Transverse colon (tissue), 4 donors: Measurements from ENCODE around the gene IGF2BP2. TPM values are rescaled to one million over a fixed set of nuclear protein-coding genes. Genes with fewer than 3 reads are reported as not detected.

Experiments used
- DNase-seq: peaks from one replicate; pipeline ENCODE4 v3.0.0-alpha.2; 2019
- H3K27ac ChIP-seq, 4 donors: fragments of 200-600 bp; sonication (generic); 2 replicates each; pipeline ENCODE4 v1.5.1; 2016 to 2018; ENCODE audit warnings: inconsistent platforms in 4 of 4
- H3K27me3 ChIP-seq: fragments of 200-600 bp; sonication (generic); 2 replicates; pipeline ENCODE4 v1.5.1; 2017; ENCODE audit warnings: inconsistent platforms
- H3K36me3 ChIP-seq, 4 donors: fragments of 200-600 bp; sonication (generic); 2 replicates each; pipeline ENCODE4 v1.5.1; 2017 to 2019; ENCODE audit warnings: inconsistent platforms in 4 of 4
- H3K4me1 ChIP-seq, 4 donors: fragments of 200-600 bp; sonication (generic); 2 replicates each; pipeline ENCODE4 v1.5.1; 2017 to 2020; ENCODE audit warnings: inconsistent platforms in 4 of 4
- H3K4me3 ChIP-seq, 4 donors: fragments of 200-600 bp; sonication (generic); 1 replicate in 1 of 4; 2 replicates in 3 of 4; pipeline versions ENCODE4 v1.5.1 to v1.6.1; 2017 to 2019; ENCODE audit warnings: inconsistent platforms in 4 of 4
- H3K9me3 ChIP-seq, 2 donors: fragments of 200-600 bp; sonication (generic); 2 replicates each; pipeline ENCODE4 v1.5.1; 2017 to 2019; ENCODE audit warnings: inconsistent platforms in 2 of 2
- EP300 ChIP-seq: sonication (generic); formaldehyde crosslinking; IDR thresholded peaks from one replicate; pipeline ENCODE4 v1.6.1; 2017; ENCODE audit warnings: antibody characterized with exemption, low read depth
- POLR2A ChIP-seq: fragments of 450-650 bp; IDR thresholded peaks from one replicate; pipeline ENCODE4 v1.6.1; 2016; ENCODE audit warnings: antibody characterized with exemption, mild to moderate bottlenecking, moderate library complexity
- POLR2AphosphoS5 ChIP-seq, 3 donors: sonication (generic); formaldehyde crosslinking; IDR thresholded peaks; one replicate each; pipeline ENCODE4 v1.6.1; 2016; ENCODE audit warnings: antibody characterized with exemption in 3 of 3
- WGBS, 2 donors: methylation state at CpG; one replicate each; pipeline ENCODE4 v1.1.5; 2018; ENCODE audit warnings: low coverage in 1 of 2; 5-methylcytosine and 5-hydroxymethylcytosine counted together
- in situ Hi-C, 4 donors: fragments of 200-750 bp; cut with MboI; loops; one replicate each; pipeline versions ENCODE4 v1.15.0 to v1.15.1; 2017; ENCODE audit warnings: low sequenced_read_pairs in 3 of 4, low pct_ligation_motif_present in 1 of 4, low pct_unique_long_range_greater_than_20kb in 1 of 4
- intact Hi-C: fragments of 100-400 bp; cut with DNase I; formaldehyde crosslinking; loops from one replicate; pipeline ENCODE4 v1.15.1; 2023; ENCODE audit warnings: low total_unique reads
- total RNA-seq, 4 donors: library from RNA; depleted of rRNA; stranded (reverse); fragments of >200 nt; gene quantifications; one replicate each; pipeline ENCODE4 v1.1.0, GENCODE V29; 2016
- TF ChIP-seq, protein P1 (sequence below), 5 experiments: fragments of 200-600 bp in 3 of 5; fragments of 450-650 bp in 2 of 5; sonication (generic) in 3 of 5; IDR thresholded peaks; 1 replicate in 2 of 5; 2 replicates in 3 of 5; pipeline ENCODE4 v1.5.1; 2016 to 2017; ENCODE audit warnings: antibody characterized with exemption in 5 of 5, inconsistent platforms in 3 of 5, mild to moderate bottlenecking in 2 of 5, moderate library complexity in 1 of 5

IGF2BP2 gene
- total RNA-seq, 4 donors from 2014 or later: 51.3 to 179 (median 82.9) TPM

DNA sequence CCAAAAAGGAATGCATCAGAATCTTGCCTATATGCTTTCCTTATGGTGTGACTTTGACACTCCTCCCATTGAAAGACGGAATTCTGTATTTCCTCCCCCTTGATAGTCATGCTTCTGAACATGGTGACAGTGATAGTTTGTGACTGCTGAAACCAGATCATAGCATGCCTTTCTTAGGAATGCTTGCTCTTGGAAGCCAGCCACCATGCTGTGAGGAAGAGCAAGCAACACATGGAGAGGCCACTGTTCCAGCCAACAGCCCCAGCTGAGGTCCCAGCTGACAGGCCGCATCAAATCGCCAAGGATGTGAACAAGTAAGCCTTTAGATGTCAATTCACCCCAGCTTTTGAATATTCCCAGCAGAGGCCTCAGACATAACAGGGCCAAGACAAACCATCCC lies 100.1 kb downstream of the IGF2BP2 start:
- no peak for DNase-seq
- intact Hi-C loops: no loop called here
- no peak for TF ChIP-seq POLR2AphosphoS5 (IDR thresholded peaks at IDR 0.05)
- TF ChIP-seq, protein P1, sequence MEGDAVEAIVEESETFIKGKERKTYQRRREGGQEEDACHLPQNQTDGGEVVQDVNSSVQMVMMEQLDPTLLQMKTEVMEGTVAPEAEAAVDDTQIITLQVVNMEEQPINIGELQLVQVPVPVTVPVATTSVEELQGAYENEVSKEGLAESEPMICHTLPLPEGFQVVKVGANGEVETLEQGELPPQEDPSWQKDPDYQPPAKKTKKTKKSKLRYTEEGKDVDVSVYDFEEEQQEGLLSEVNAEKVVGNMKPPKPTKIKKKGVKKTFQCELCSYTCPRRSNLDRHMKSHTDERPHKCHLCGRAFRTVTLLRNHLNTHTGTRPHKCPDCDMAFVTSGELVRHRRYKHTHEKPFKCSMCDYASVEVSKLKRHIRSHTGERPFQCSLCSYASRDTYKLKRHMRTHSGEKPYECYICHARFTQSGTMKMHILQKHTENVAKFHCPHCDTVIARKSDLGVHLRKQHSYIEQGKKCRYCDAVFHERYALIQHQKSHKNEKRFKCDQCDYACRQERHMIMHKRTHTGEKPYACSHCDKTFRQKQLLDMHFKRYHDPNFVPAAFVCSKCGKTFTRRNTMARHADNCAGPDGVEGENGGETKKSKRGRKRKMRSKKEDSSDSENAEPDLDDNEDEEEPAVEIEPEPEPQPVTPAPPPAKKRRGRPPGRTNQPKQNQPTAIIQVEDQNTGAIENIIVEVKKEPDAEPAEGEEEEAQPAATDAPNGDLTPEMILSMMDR (IDR thresholded peaks at IDR 0.05): no peak
- TF ChIP-seq EP300: no peak
- no peak for TF ChIP-seq POLR2A
- H3K27me3 ChIP-seq: no peaks in the 10 kb centered on the region
- H3K27ac ChIP-seq: no peak overlapping the region
- in situ Hi-C loops: no loop called here
- H3K4me1 ChIP-seq: no peaks in the 10 kb centered on the region
- no peaks in the 10 kb centered on the region for H3K9me3 ChIP-seq
- H3K36me3 ChIP-seq: no peaks in the 10 kb centered on the region
- no peak overlapping the region for H3K4me3 ChIP-seq
- WGBS, 2 donors: 85 to 100% methylated on average over 1 to 3 of the region's 3 CpGs

DNA sequence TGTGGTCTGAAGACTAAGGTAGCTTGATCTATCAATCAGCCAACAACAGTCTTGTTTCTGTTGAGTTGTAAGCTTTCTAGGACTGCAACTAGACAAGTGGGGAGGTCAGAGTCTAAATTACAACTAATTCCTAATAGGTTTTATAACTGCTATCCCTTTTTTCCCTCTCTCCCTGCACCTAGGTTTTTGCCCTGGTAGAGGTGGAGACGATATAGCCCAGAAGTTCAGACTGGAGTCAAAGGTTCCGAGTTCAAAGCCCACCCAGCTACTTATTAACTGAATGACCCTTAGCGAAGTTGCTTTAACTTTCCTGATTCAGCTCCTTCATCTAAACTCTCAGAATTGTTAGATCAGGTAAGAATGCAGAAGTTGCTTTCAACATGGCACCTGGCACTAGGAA lies 100.6 kb downstream of the IGF2BP2 start:
- no peak for TF ChIP-seq EP300
- TF ChIP-seq POLR2AphosphoS5 (IDR thresholded peaks at IDR 0.05): no peak
- no peak for TF ChIP-seq POLR2A
- TF ChIP-seq, protein P1 (IDR thresholded peaks at IDR 0.05): no peak
- Histone ChIP-seq H3K27me3 (no peaks in the 10 kb centered on the region), H3K9me3 (no peaks in the 10 kb centered on the region), H3K4me1 (no peaks in the 10 kb centered on the region), H3K27ac (no peak overlapping the region), H3K4me3 (no peak overlapping the region), H3K36me3 (no peaks in the 10 kb centered on the region)
- 96 to 98% methylated on average over 3 of the region's 3 CpGs for WGBS, 2 donors
- intact Hi-C loops (no loop called here), in situ Hi-C loops (no loop called here)
- no peak for DNase-seq

DNA sequence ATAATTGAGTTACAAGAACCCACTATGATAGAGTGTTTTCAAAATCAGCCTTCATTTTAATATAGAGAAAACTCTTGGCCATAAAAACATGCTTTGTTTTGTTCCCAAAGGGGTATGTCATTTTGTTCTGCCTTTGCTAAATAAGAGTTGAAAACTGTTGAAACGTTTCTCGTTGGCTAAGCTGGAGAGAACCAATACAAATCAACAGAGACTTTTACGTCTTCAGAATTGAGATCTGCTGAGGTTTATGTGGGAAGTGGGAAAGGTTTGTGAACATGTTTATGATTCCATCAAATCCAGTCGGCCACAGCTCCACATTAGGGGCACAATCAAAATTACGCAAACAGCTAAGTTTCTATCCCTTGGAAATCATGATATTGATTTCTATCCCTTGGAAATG lies 102.0 kb downstream of the IGF2BP2 start:
- Histone ChIP-seq H3K4me1 (no peaks in the 10 kb centered on the region), H3K27me3 (no peaks in the 10 kb centered on the region), H3K9me3 (no peaks in the 10 kb centered on the region), H3K27ac (no peak overlapping the region), H3K36me3 (no peaks in the 10 kb centered on the region), H3K4me3 (no peak overlapping the region)
- DNase-seq: no peak
- in situ Hi-C loops (no loop called here), intact Hi-C loops (no loop called here)
- TF ChIP-seq, protein P1 (IDR thresholded peaks at IDR 0.05): no peak
- TF ChIP-seq POLR2AphosphoS5 (IDR thresholded peaks at IDR 0.05) (no peak), EP300 (no peak), POLR2A (no peak)
- WGBS, 2 donors: 77 to 84% methylated on average over 5 of the region's 5 CpGs

DNA sequence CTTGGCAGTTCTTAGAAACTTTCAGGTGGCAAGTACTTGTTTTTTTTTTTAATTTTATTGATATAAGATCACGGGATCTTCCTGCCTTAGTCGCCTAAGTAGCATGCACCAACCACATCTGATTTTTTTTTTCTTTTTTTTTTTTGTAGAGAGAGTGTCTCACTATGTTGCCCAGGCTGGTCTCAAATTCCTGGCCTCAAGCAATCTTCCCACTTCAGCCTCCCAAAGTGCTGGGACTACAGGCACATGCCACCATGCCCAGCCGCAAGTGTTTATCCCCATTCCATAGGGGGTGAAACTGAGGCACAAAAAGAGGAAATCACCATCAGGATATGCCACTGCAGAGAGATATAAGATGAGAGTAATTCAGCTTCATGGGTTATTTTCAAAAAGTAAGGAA lies 102.9 kb downstream of the IGF2BP2 start:
- WGBS, 2 donors: 68 to 70% methylated on average over 2 to 3 of the region's 3 CpGs
- no peak overlapping the region for H3K27ac ChIP-seq
- no peaks in the 10 kb centered on the region for H3K9me3 ChIP-seq
- intact Hi-C loops: no loop called here
- H3K4me3 ChIP-seq: no peak overlapping the region
- DNase-seq: no peak
- H3K27me3 ChIP-seq: no peaks in the 10 kb centered on the region
- in situ Hi-C loops: no loop called here
- H3K36me3 ChIP-seq: no peaks in the 10 kb centered on the region
- H3K4me1 ChIP-seq: peaks cover 0 to 6% (median 3%) of the 10 kb centered on the region in 4 donors
- TF ChIP-seq POLR2A: no peak
- TF ChIP-seq, protein P1 (IDR thresholded peaks at IDR 0.05): no peak
- no peak for TF ChIP-seq POLR2AphosphoS5 (IDR thresholded peaks at IDR 0.05)
- no peak for TF ChIP-seq EP300
